BLaER1 (cell line): ENCODE results near the gene FBXW11.
A peak's percentile ranks its signal among the peaks of the same experiment; 100 is the strongest.

Experiments used
- H3K27ac ChIP-seq: shearing (Covaris generic); formaldehyde crosslinking; 2 replicates; pipeline ENCODE4 v1.8.1; 2022
- H3K27me3 ChIP-seq: shearing (Covaris generic); formaldehyde crosslinking; 2 replicates; pipeline ENCODE4 v1.8.1; 2022
- H3K36me3 ChIP-seq: shearing (Covaris generic); formaldehyde crosslinking; 2 replicates; pipeline ENCODE4 v1.8.1; 2022
- H3K4me1 ChIP-seq: shearing (Covaris generic); formaldehyde crosslinking; 2 replicates; pipeline ENCODE4 v1.8.1; 2022
- H3K4me2 ChIP-seq: shearing (Covaris generic); formaldehyde crosslinking; 2 replicates; pipeline ENCODE4 v1.8.1; 2022
- H3K4me3 ChIP-seq: shearing (Covaris generic); formaldehyde crosslinking; 2 replicates; pipeline ENCODE4 v1.8.1; 2022
- H3K9ac ChIP-seq: shearing (Covaris generic); formaldehyde crosslinking; 2 replicates; pipeline ENCODE4 v1.8.1; 2022
- H3K9me3 ChIP-seq: shearing (Covaris generic); formaldehyde crosslinking; 2 replicates; pipeline ENCODE4 v1.8.1; 2022
- H4K20me1 ChIP-seq: shearing (Covaris generic); formaldehyde crosslinking; 2 replicates; pipeline ENCODE4 v1.8.1; 2022
- Cebpa-rat ChIP-seq: shearing (Covaris generic); IDR thresholded peaks from 2 replicates; pipeline ENCODE4 v1.8.1; 2022

Gene FBXW11

GRCh38 chr5:171906066-171906570 is 100.3 kb downstream of the FBXW11 start:
- H3K27me3 ChIP-seq: no peaks in the 10 kb centered on the region
- no peaks in the 10 kb centered on the region for H3K9me3 ChIP-seq
- peak overlapping the region; percentile 18; the same call in 1 of the 2 replicates for H3K27ac ChIP-seq
- no peak for TF ChIP-seq Cebpa-rat
- peaks cover 29% of the 10 kb centered on the region for H3K4me1 ChIP-seq
- peaks cover 38% of the 10 kb centered on the region for H3K36me3 ChIP-seq
- H3K9ac ChIP-seq: peak overlapping the region; percentile 38; the same call in 1 of the 2 replicates
- peak overlapping the region; percentile 68 for H3K4me2 ChIP-seq
- peaks cover 100% of the 10 kb centered on the region for H4K20me1 ChIP-seq
- no peak overlapping the region for H3K4me3 ChIP-seq

- H3K27me3 ChIP-seq: no peaks in the 10 kb centered on the region
- H3K9ac ChIP-seq: no peak overlapping the region
- H4K20me1 ChIP-seq: peaks cover 100% of the 10 kb centered on the region
- peaks cover 40% of the 10 kb centered on the region for H3K36me3 ChIP-seq
- H3K4me3 ChIP-seq: no peak overlapping the region
- H3K9me3 ChIP-seq: no peaks in the 10 kb centered on the region
- TF ChIP-seq Cebpa-rat: no peak
- no peak overlapping the region for H3K27ac ChIP-seq
- peaks cover 29% of the 10 kb centered on the region for H3K4me1 ChIP-seq
- H3K4me2 ChIP-seq: no peak overlapping the region
Observed at GRCh38 chr5:171904886-171905285, 101.6 kb downstream of the FBXW11 start.

GRCh38 chr5:171901764-171902163 is 104.7 kb downstream of the FBXW11 start:
- Histone ChIP-seq H3K27me3 (no peaks in the 10 kb centered on the region), H4K20me1 (peaks cover 98% of the 10 kb centered on the region), H3K36me3 (peaks cover 47% of the 10 kb centered on the region), H3K9ac (no peak overlapping the region), H3K4me2 (no peak overlapping the region), H3K4me1 (peaks cover 22% of the 10 kb centered on the region), H3K4me3 (no peak overlapping the region), H3K9me3 (no peaks in the 10 kb centered on the region), H3K27ac (no peak overlapping the region)
- TF ChIP-seq Cebpa-rat: no peak

GRCh38 chr5:171899792-171900191 is 106.6 kb downstream of the FBXW11 start:
- H3K4me3 ChIP-seq: no peak overlapping the region
- H3K9ac ChIP-seq: no peak overlapping the region
- no peak overlapping the region for H3K4me2 ChIP-seq
- no peaks in the 10 kb centered on the region for H3K9me3 ChIP-seq
- H3K36me3 ChIP-seq: peaks cover 67% of the 10 kb centered on the region
- no peaks in the 10 kb centered on the region for H3K27me3 ChIP-seq
- TF ChIP-seq Cebpa-rat: no peak
- no peak overlapping the region for H3K27ac ChIP-seq
- H4K20me1 ChIP-seq: peaks cover 98% of the 10 kb centered on the region
- peaks cover 2% of the 10 kb centered on the region; the same call in 1 of the 2 replicates for H3K4me1 ChIP-seq

- Histone ChIP-seq H3K9me3 (no peaks in the 10 kb centered on the region), H3K36me3 (peaks cover 71% of the 10 kb centered on the region), H3K27me3 (no peaks in the 10 kb centered on the region), H3K4me3 (no peak overlapping the region), H3K4me2 (no peak overlapping the region), H3K9ac (no peak overlapping the region), H3K4me1 (no peaks in the 10 kb centered on the region), H3K27ac (no peak overlapping the region), H4K20me1 (peaks cover 98% of the 10 kb centered on the region)
- no peak for TF ChIP-seq Cebpa-rat
Observed at GRCh38 chr5:171898879-171899278, 107.6 kb downstream of the FBXW11 start.

- H4K20me1 ChIP-seq: peaks cover 98% of the 10 kb centered on the region
- H3K4me3 ChIP-seq: no peak overlapping the region
- H3K4me2 ChIP-seq: no peak overlapping the region
- H3K9ac ChIP-seq: no peak overlapping the region
- peaks cover 75% of the 10 kb centered on the region for H3K36me3 ChIP-seq
- no peaks in the 10 kb centered on the region for H3K27me3 ChIP-seq
- no peaks in the 10 kb centered on the region for H3K9me3 ChIP-seq
- no peak overlapping the region for H3K27ac ChIP-seq
- H3K4me1 ChIP-seq: no peaks in the 10 kb centered on the region
- TF ChIP-seq Cebpa-rat: no peak
Observed at GRCh38 chr5:171898386-171898785, 108.1 kb downstream of the FBXW11 start.

- Histone ChIP-seq H3K9ac (no peak overlapping the region), H3K27me3 (no peaks in the 10 kb centered on the region), H3K27ac (no peak overlapping the region), H3K9me3 (no peaks in the 10 kb centered on the region), H3K36me3 (peaks cover 79% of the 10 kb centered on the region), H3K4me1 (no peaks in the 10 kb centered on the region), H4K20me1 (peaks cover 97% of the 10 kb centered on the region), H3K4me2 (no peak overlapping the region), H3K4me3 (no peak overlapping the region)
- TF ChIP-seq Cebpa-rat: no peak
Observed at GRCh38 chr5:171897231-171897630, 109.2 kb downstream of the FBXW11 start.

GRCh38 chr5:171895081-171895480 is 111.4 kb downstream of the FBXW11 start:
- no peak for TF ChIP-seq Cebpa-rat
- no peak overlapping the region for H3K4me3 ChIP-seq
- H3K9ac ChIP-seq: no peak overlapping the region
- no peaks in the 10 kb centered on the region for H3K9me3 ChIP-seq
- H3K4me2 ChIP-seq: no peak overlapping the region
- no peaks in the 10 kb centered on the region for H3K4me1 ChIP-seq
- no peak overlapping the region for H3K27ac ChIP-seq
- peaks cover 94% of the 10 kb centered on the region for H4K20me1 ChIP-seq
- H3K36me3 ChIP-seq: peaks cover 83% of the 10 kb centered on the region
- no peaks in the 10 kb centered on the region for H3K27me3 ChIP-seq

GRCh38 chr5:171893290-171893886 is 113.0 kb downstream of the FBXW11 start:
- Histone ChIP-seq H3K9me3 (no peaks in the 10 kb centered on the region), H3K4me3 (no peak overlapping the region), H4K20me1 (peaks cover 79% of the 10 kb centered on the region), H3K27me3 (no peaks in the 10 kb centered on the region), H3K36me3 (peaks cover 88% of the 10 kb centered on the region), H3K4me1 (no peaks in the 10 kb centered on the region), H3K9ac (no peak overlapping the region), H3K27ac (no peak overlapping the region), H3K4me2 (no peak overlapping the region)
- no peak for TF ChIP-seq Cebpa-rat

- TF ChIP-seq Cebpa-rat: no peak
- Histone ChIP-seq H3K4me2 (no peak overlapping the region), H4K20me1 (peaks cover 63% of the 10 kb centered on the region), H3K27ac (no peak overlapping the region), H3K4me3 (no peak overlapping the region), H3K4me1 (no peaks in the 10 kb centered on the region), H3K9me3 (no peaks in the 10 kb centered on the region; the same call in 1 of the 2 replicates), H3K36me3 (peaks cover 90% of the 10 kb centered on the region), H3K27me3 (no peaks in the 10 kb centered on the region), H3K9ac (no peak overlapping the region)
Observed at GRCh38 chr5:171891595-171891994, 114.8 kb downstream of the FBXW11 start.
